Measurements from ENCODE around the gene FBXO38.

Gene FBXO38

GRCh38 chr5:148488757-148489156 is 105.0 kb downstream of the FBXO38 start:
- no peaks in the 10 kb centered on the region for H3K36me3 Mint-ChIP-seq (ENCODE audit: low read depth)
- no peak for DNase-seq
- no peaks in the 10 kb centered on the region for H3K9me3 Mint-ChIP-seq
- H3K27ac Mint-ChIP-seq: no peak overlapping the region
- no peaks in the 10 kb centered on the region for H3K4me1 Mint-ChIP-seq (ENCODE audit: low read depth)
- no peak overlapping the region for H3K4me3 Mint-ChIP-seq
- H3K27me3 Mint-ChIP-seq: peaks cover 59% of the 10 kb centered on the region

GRCh38 chr5:148491015-148491792 is 107.4 kb downstream of the FBXO38 start:
- no peaks in the 10 kb centered on the region for H3K9me3 Mint-ChIP-seq
- no peaks in the 10 kb centered on the region for H3K4me1 Mint-ChIP-seq (ENCODE audit: low read depth)
- H3K4me3 Mint-ChIP-seq: no peak overlapping the region
- H3K36me3 Mint-ChIP-seq (ENCODE audit: low read depth): no peaks in the 10 kb centered on the region
- no peak overlapping the region for H3K27ac Mint-ChIP-seq
- no peak for DNase-seq
- H3K27me3 Mint-ChIP-seq: peaks cover 56% of the 10 kb centered on the region

GRCh38 chr5:148491793-148492184 is 108.0 kb downstream of the FBXO38 start:
- no peaks in the 10 kb centered on the region for H3K9me3 Mint-ChIP-seq
- no peak overlapping the region for H3K4me3 Mint-ChIP-seq
- H3K4me1 Mint-ChIP-seq (ENCODE audit: low read depth): no peaks in the 10 kb centered on the region
- no peak overlapping the region for H3K27ac Mint-ChIP-seq
- DNase-seq: no peak
- H3K36me3 Mint-ChIP-seq (ENCODE audit: low read depth): no peaks in the 10 kb centered on the region
- H3K27me3 Mint-ChIP-seq: peaks cover 54% of the 10 kb centered on the region

GRCh38 chr5:148492351-148492750 is 108.6 kb downstream of the FBXO38 start:
- Mint-ChIP-seq H3K36me3 (ENCODE audit: low read depth) (no peaks in the 10 kb centered on the region), H3K4me3 (no peak overlapping the region), H3K9me3 (no peaks in the 10 kb centered on the region), H3K27me3 (peaks cover 49% of the 10 kb centered on the region), H3K27ac (no peak overlapping the region), H3K4me1 (ENCODE audit: low read depth) (no peaks in the 10 kb centered on the region)
- no peak for DNase-seq
